ENCODE data around the gene OAS1.

DNA sequence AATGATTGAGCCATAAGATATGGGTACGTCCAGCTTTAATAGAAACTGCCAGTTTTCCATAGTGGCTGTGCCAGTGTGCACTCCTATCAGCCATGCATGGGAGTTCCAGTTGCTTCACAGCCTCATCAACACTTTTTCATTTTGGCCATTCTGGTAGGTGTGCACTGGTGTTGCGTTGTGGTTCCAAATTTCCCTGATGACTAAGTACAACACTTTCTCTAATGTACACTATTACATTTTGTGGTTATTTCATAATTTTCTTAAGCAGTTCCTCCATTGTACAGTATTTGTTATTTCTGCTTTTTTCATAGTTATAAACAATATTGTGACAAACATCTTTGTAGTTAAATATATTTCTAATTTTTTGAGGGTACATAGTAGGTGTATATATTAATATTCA lies 21.5 kb upstream of the OAS1 start:
- no peak for TF ChIP-seq CTCF (IDR thresholded peaks at IDR 0.05; ENCODE audit: low read depth, low read length, poor library complexity, severe bottlenecking)
- TF ChIP-seq EZH2phosphoT487 (IDR thresholded peaks at IDR 0.05; ENCODE audit: borderline replicate concordance, low read length), result no peak

Data from DOHH2 (cell line).